Stimulated activated CD4-positive, alpha-beta T cell treated with anti-CD3 and anti-CD28 coated beads, Interleukin-15, amount 100 ng/mL, for 1 hour (primary cell): ENCODE measurements around the gene RAB3GAP1.

Experiments
- DNase-seq, 2 donors: peaks; one replicate each; pipeline ENCODE4 v3.0.0-alpha.2; 2020; ENCODE audit warnings: low read depth in 1 of 2, low spot score in 1 of 2

Gene RAB3GAP1

GRCh38 chr2:135162377-135162776, 110.3 kb downstream of the RAB3GAP1 start:
- DNase-seq: no peak

GRCh38 chr2:135162786-135163185, 110.7 kb downstream of the RAB3GAP1 start:
- DNase-seq: no peak

GRCh38 chr2:135163306-135163705, 111.2 kb downstream of the RAB3GAP1 start:
- DNase-seq: no peak

GRCh38 chr2:135163901-135164300, 111.8 kb downstream of the RAB3GAP1 start:
- no peak for DNase-seq

- DNase-seq: no peak
These were observed 112.3 kb downstream of the RAB3GAP1 start for GRCh38 chr2:135164431-135164830.

GRCh38 chr2:135167273-135167672, 115.2 kb downstream of the RAB3GAP1 start:
- DNase-seq: no peak

- DNase-seq: no peak
These were observed 116.2 kb downstream of the RAB3GAP1 start for GRCh38 chr2:135168204-135168856.

GRCh38 chr2:135169900-135170753, 118.0 kb downstream of the RAB3GAP1 start:
- no peak for DNase-seq

- DNase-seq: no peak
These were observed 122.1 kb downstream of the RAB3GAP1 start for GRCh38 chr2:135174049-135174809.

GRCh38 chr2:135174810-135175093, 122.7 kb downstream of the RAB3GAP1 start:
- DNase-seq: no peak

- no peak for DNase-seq
These were observed 123.1 kb downstream of the RAB3GAP1 start for GRCh38 chr2:135175177-135175576.

- DNase-seq: no peak
These were observed 127.6 kb downstream of the RAB3GAP1 start for GRCh38 chr2:135179689-135180088.

- no peak for DNase-seq
These were observed 130.1 kb downstream of the RAB3GAP1 start for GRCh38 chr2:135182190-135182589.

- no peak for DNase-seq
These were observed 130.5 kb downstream of the RAB3GAP1 start for GRCh38 chr2:135182601-135183000.

- DNase-seq: no peak
These were observed 131.7 kb downstream of the RAB3GAP1 start for GRCh38 chr2:135183822-135184221.

- no peak for DNase-seq
These were observed 134.0 kb downstream of the RAB3GAP1 start for GRCh38 chr2:135186054-135186453.

GRCh38 chr2:135187270-135187669, 135.2 kb downstream of the RAB3GAP1 start:
- no peak for DNase-seq

- DNase-seq: no peak
These were observed 137.1 kb downstream of the RAB3GAP1 start for GRCh38 chr2:135189148-135189547.

GRCh38 chr2:135190799-135191198, 138.7 kb downstream of the RAB3GAP1 start:
- DNase-seq: no peak

GRCh38 chr2:135198481-135198880, 146.4 kb downstream of the RAB3GAP1 start:
- DNase-seq: no peak

GRCh38 chr2:135202751-135203150, 150.7 kb downstream of the RAB3GAP1 start:
- DNase-seq: no peak

GRCh38 chr2:135203944-135204343, 151.9 kb downstream of the RAB3GAP1 start:
- DNase-seq: no peak
